ENCODE measurements around the gene VRK2.

Gene VRK2

DNA sequence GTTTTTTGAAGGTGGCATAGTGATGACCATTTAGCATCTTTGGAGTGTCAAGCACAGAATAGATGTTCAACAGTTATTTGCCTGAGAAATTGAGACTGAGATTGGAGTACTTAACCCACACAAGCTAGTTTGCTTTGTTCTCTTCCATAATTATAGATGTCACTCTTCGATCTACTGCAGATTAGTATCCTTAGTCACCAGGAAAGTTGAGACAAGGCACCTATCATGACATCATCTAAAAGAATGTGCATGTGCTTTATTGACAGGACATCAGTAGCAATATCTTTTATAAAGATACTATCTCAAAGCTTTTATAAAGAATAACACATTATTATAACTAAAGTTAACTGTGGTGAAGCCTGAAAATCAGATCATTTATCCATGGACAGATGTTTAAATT, 6.4 kb downstream of the VRK2 start:
- ATAC-seq (ENCODE audit: low read depth): no peak
- Histone ChIP-seq H3K9me3 (ENCODE audit: severe bottlenecking) (no peaks in the 10 kb centered on the region), H3K36me3 (ENCODE audit: low read depth) (peaks cover 51% of the 10 kb centered on the region), H3K4me3 (ENCODE audit: severe bottlenecking) (no peak overlapping the region), H3K27ac (ENCODE audit: poor library complexity, severe bottlenecking) (no peak overlapping the region), H3K27me3 (ENCODE audit: insufficient read depth, poor library complexity, severe bottlenecking) (no peaks in the 10 kb centered on the region), H3K4me1 (ENCODE audit: insufficient read depth, poor library complexity, severe bottlenecking) (peaks cover 6% of the 10 kb centered on the region)
- TF ChIP-seq, protein P1, sequence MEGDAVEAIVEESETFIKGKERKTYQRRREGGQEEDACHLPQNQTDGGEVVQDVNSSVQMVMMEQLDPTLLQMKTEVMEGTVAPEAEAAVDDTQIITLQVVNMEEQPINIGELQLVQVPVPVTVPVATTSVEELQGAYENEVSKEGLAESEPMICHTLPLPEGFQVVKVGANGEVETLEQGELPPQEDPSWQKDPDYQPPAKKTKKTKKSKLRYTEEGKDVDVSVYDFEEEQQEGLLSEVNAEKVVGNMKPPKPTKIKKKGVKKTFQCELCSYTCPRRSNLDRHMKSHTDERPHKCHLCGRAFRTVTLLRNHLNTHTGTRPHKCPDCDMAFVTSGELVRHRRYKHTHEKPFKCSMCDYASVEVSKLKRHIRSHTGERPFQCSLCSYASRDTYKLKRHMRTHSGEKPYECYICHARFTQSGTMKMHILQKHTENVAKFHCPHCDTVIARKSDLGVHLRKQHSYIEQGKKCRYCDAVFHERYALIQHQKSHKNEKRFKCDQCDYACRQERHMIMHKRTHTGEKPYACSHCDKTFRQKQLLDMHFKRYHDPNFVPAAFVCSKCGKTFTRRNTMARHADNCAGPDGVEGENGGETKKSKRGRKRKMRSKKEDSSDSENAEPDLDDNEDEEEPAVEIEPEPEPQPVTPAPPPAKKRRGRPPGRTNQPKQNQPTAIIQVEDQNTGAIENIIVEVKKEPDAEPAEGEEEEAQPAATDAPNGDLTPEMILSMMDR (IDR thresholded peaks at IDR 0.05; ENCODE audit: poor library complexity, severe bottlenecking): no peak
- DNase-seq (ENCODE audit: low spot score): no peak

DNA sequence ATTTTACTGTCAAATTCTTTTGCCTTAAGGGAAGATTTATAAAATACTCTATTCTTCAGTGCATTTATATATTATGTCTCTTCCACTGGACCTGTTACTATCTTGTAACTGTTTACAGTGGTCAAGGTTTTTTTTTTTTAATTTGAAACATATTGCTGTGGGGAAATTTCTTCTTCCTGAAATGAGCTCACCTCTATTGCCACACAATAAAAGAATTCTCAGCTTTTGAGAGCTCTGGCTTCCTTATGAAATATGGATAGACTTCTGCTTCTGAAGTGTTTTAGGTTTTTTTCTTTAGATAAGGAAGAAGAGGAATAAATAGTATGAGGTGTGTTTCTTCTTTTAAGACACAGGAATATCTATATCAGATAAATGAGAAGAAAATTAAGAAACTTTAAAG, 7.7 kb downstream of the VRK2 start:
- Histone ChIP-seq H3K27me3 (ENCODE audit: insufficient read depth, poor library complexity, severe bottlenecking) (no peaks in the 10 kb centered on the region), H3K4me1 (ENCODE audit: insufficient read depth, poor library complexity, severe bottlenecking) (no peaks in the 10 kb centered on the region), H3K4me3 (ENCODE audit: severe bottlenecking) (no peak overlapping the region), H3K36me3 (ENCODE audit: low read depth) (peaks cover 54% of the 10 kb centered on the region), H3K9me3 (ENCODE audit: severe bottlenecking) (no peaks in the 10 kb centered on the region), H3K27ac (ENCODE audit: poor library complexity, severe bottlenecking) (no peak overlapping the region)
- no peak; the same call in 2 of the 3 replicates for ATAC-seq (ENCODE audit: low read depth)
- TF ChIP-seq, protein P1 (IDR thresholded peaks at IDR 0.05; ENCODE audit: poor library complexity, severe bottlenecking): no peak
- DNase-seq (ENCODE audit: low spot score): no peak

GRCh38 chr2:58055033-58055786, 8.6 kb downstream of the VRK2 start:
- Histone ChIP-seq H3K4me3 (ENCODE audit: severe bottlenecking) (no peak overlapping the region), H3K36me3 (ENCODE audit: low read depth) (peaks cover 53% of the 10 kb centered on the region)
- no peak for DNase-seq (ENCODE audit: low spot score)

DNA sequence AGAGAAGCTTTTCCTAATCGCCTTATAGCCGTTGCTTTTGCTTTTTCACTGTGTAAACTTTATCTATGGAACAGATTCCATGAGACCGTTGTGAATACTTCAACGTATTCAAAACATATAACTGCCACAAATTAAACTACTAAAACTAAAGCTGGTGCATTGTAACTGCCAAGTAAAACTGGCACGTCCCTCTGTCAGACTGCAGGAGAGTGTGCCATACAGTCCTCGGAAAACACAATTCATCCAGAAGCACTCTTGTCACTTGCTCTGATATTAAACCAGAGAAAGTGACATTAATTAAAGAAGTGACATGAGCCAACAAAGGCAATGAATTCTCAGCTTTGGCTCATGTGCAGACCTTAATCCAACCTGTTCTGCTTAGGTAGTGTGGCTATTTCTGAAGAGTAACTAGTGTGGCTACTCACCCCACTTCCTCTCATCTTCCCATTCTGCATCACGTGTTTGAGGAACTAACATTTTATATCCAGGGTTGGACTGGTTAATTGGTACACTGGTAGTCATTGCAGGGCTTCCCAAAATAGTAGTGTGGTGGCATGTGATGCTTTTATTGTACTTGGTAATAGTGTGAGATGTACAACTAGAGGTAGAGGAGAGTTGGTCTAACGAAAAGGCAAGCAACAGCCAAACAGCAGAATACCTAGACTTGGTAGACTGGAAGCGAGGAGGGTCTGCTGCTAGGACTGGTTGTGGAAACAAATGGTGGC, 9.7 kb downstream of the VRK2 start:
- H3K4me3 ChIP-seq (ENCODE audit: severe bottlenecking): no peak overlapping the region
- ATAC-seq (ENCODE audit: low read depth) (no peak), DNase-seq (ENCODE audit: low spot score) (no peak)
- no peaks in the 10 kb centered on the region for H3K27me3 ChIP-seq (ENCODE audit: insufficient read depth, poor library complexity, severe bottlenecking)
- no peaks in the 10 kb centered on the region for H3K4me1 ChIP-seq (ENCODE audit: insufficient read depth, poor library complexity, severe bottlenecking)
- no peaks in the 10 kb centered on the region for H3K9me3 ChIP-seq (ENCODE audit: severe bottlenecking)
- no peak overlapping the region for H3K27ac ChIP-seq (ENCODE audit: poor library complexity, severe bottlenecking)
- TF ChIP-seq, protein P1 (IDR thresholded peaks at IDR 0.05; ENCODE audit: poor library complexity, severe bottlenecking): no peak
- peaks cover 60% of the 10 kb centered on the region for H3K36me3 ChIP-seq (ENCODE audit: low read depth)

More at GRCh38 chr2:58055033-58055786, 8.6 kb downstream of the VRK2 start:
- TF ChIP-seq, protein P1 (IDR thresholded peaks at IDR 0.05; ENCODE audit: poor library complexity, severe bottlenecking): no peak
- Histone ChIP-seq H3K9me3 (ENCODE audit: severe bottlenecking) (no peaks in the 10 kb centered on the region), H3K27ac (ENCODE audit: poor library complexity, severe bottlenecking) (no peak overlapping the region), H3K4me1 (ENCODE audit: insufficient read depth, poor library complexity, severe bottlenecking) (no peaks in the 10 kb centered on the region), H3K27me3 (ENCODE audit: insufficient read depth, poor library complexity, severe bottlenecking) (no peaks in the 10 kb centered on the region)
- ATAC-seq (ENCODE audit: low read depth): no peak

Data from RWPE2 (cell line).